B cell (primary cell): ENCODE measurements around the gene CCDC6. TPM values are rescaled to one million over a fixed set of nuclear protein-coding genes. Genes with fewer than 3 reads are reported as not detected.

Experiments used
- ATAC-seq: fragments of 200-7000 bp; cut with Tn5 transposase; one replicate; pipeline ENCODE4 v1.10.0; 2021; ENCODE audit warnings: low read depth, mild to moderate bottlenecking, moderate number of reproducible peaks, moderate library complexity
- CTCF ChIA-PET: fragments of 350-600 bp; sonication (Branson Sonifier 250); formaldehyde crosslinking; loops from one replicate; lab custom pipeline; 2021; ENCODE audit warnings: antibody characterized with exemption, inconsistent platforms; lab: Charles Lee
- POLR2A ChIA-PET: fragments of 350-600 bp; sonication (Branson Sonifier 250); formaldehyde crosslinking; loops from one replicate; lab custom pipeline; 2021; ENCODE audit warnings: antibody characterized with exemption; lab: Charles Lee
- DNase-seq: peaks from one replicate; pipeline ENCODE4 v3.0.0; 2013
- H2AFZ ChIP-seq: 2 replicates; pipeline ENCODE4 v1.6.1; 2012; ENCODE audit warnings: mild to moderate bottlenecking, low read depth, low read length; ENCODE audit not compliant: insufficient read depth, poor library complexity, severe bottlenecking
- H3K27ac ChIP-seq, 2 donors: 1 replicate in 1 of 2; 2 replicates in 1 of 2; pipeline ENCODE4 v1.5.1; 2012 to 2013; ENCODE audit warnings: low read length in 2 of 2, mild to moderate bottlenecking in 2 of 2, moderate library complexity in 1 of 2
- H3K27me3 ChIP-seq, 4 experiments: fragments of 200-600 bp in 1 of 4; sonication (generic) in 1 of 4; replicated peaks in 1 of 4; 1 replicate in 2 of 4; 2 replicates in 2 of 4; pipeline versions ENCODE4 v1.6.1 to v1.7.0; 2013 to 2016; ENCODE audit warnings: low read length in 3 of 4, mild to moderate bottlenecking in 2 of 4, mixed read lengths in 1 of 4, moderate library complexity in 1 of 4; ENCODE audit not compliant: insufficient read depth in 4 of 4, control insufficient read depth in 3 of 4; ENCODE audit errors: control extremely low read depth in 1 of 4
- H3K36me3 ChIP-seq, 2 experiments: replicated peaks in 1 of 2; 1 replicate in 1 of 2; 2 replicates in 1 of 2; pipeline versions ENCODE4 v1.6.1 to v1.7.1; 2013; ENCODE audit warnings: low read length in 1 of 2; ENCODE audit not compliant: insufficient read depth in 2 of 2, control insufficient read depth in 1 of 2; ENCODE audit errors: control extremely low read depth in 1 of 2, extremely low read depth in 1 of 2
- H3K4me1 ChIP-seq, 2 donors: fragments of 200-600 bp in 1 of 2; sonication (generic) in 1 of 2; 1 replicate in 1 of 2; 2 replicates in 1 of 2; pipeline versions ENCODE4 v1.5.1 to v1.6.1; 2013 to 2017; ENCODE audit warnings: low read length in 2 of 2; ENCODE audit not compliant: control insufficient read depth in 2 of 2, insufficient read depth in 2 of 2
- H3K4me2 ChIP-seq: replicated peaks from 2 replicates; pipeline ENCODE3; 2012; ENCODE audit warnings: mild to moderate bottlenecking, low read depth, low read length; ENCODE audit not compliant: poor library complexity, severe bottlenecking
- H3K4me3 ChIP-seq, 5 experiments: fragments of 200-600 bp in 1 of 5; sonication (generic) in 1 of 5; 1 replicate in 3 of 5; 2 replicates in 2 of 5; pipeline versions ENCODE4 v1.5.1 to v1.7.0; 2011 to 2016; ENCODE audit warnings: low read length in 4 of 5, mild to moderate bottlenecking in 4 of 5, low read depth in 2 of 5, control low read depth in 1 of 5, moderate library complexity in 1 of 5; ENCODE audit not compliant: insufficient read depth in 1 of 5; ENCODE audit errors: control extremely low read depth in 1 of 5, extremely low read depth in 1 of 5
- H3K79me2 ChIP-seq: fragments of 200-600 bp; sonication (generic); one replicate; pipeline ENCODE4 v1.6.0; 2016; ENCODE audit warnings: low read length; ENCODE audit not compliant: control insufficient read depth, insufficient read depth
- H3K9ac ChIP-seq: fragments of 200-600 bp; sonication (generic); 2 replicates; pipeline ENCODE4 v1.6.1; 2017; ENCODE audit warnings: mild to moderate bottlenecking, low read length, moderate library complexity
- H3K9me3 ChIP-seq, 3 donors: one replicate each; pipeline versions ENCODE4 v1.6.1 to v1.7.1; 2013; ENCODE audit warnings: low read length in 2 of 3; ENCODE audit not compliant: control insufficient read depth in 2 of 3, insufficient read depth in 1 of 3; ENCODE audit errors: control extremely low read depth in 1 of 3
- H4K20me1 ChIP-seq: 2 replicates; pipeline ENCODE4 v1.6.0; 2012; ENCODE audit warnings: mild to moderate bottlenecking, low read length; ENCODE audit not compliant: insufficient read depth, control insufficient read depth, poor library complexity, severe bottlenecking
- H3K27ac Mint-ChIP-seq: one replicate; pipeline ENCODE4 v1.8.0; 2021; ENCODE audit warnings: mixed read lengths
- H3K27me3 Mint-ChIP-seq: one replicate; pipeline ENCODE4 v1.8.0; 2021; ENCODE audit warnings: mixed read lengths
- H3K4me1 Mint-ChIP-seq: one replicate; pipeline ENCODE4 v1.8.0; 2021; ENCODE audit warnings: mixed read lengths
- H3K4me3 Mint-ChIP-seq: one replicate; pipeline ENCODE4 v1.8.0; 2021; ENCODE audit warnings: mixed read lengths
- H3K9me3 Mint-ChIP-seq: one replicate; pipeline ENCODE4 v1.8.0; 2022; ENCODE audit warnings: mixed read lengths; ENCODE audit not compliant: insufficient read depth
- CTCF ChIP-seq: fragments of 200-600 bp; IDR thresholded peaks from one replicate; pipeline ENCODE4 v1.8.0; 2022; ENCODE audit warnings: antibody characterized with exemption, mild to moderate bottlenecking
- EZH2 ChIP-seq: IDR thresholded peaks from 2 replicates; pipeline ENCODE4 v1.6.1; 2012; ENCODE audit warnings: borderline replicate concordance, low read depth, mild to moderate bottlenecking, moderate library complexity, low read length; ENCODE audit not compliant: insufficient read depth, poor library complexity, severe bottlenecking
- WGBS: methylation state at CpG from one replicate; pipeline ENCODE4 v1.1.5; 2013; ENCODE audit warnings: missing lambda C conversion rate; ENCODE audit not compliant: insufficient coverage; 5-methylcytosine and 5-hydroxymethylcytosine counted together
- intact Hi-C: fragments of 100-400 bp; cut with micrococcal nuclease; formaldehyde crosslinking; loops from one replicate; pipeline ENCODE4 v1.10.0; 2022
- polyA plus RNA-seq: library from polyadenylated mRNA; depleted of rRNA; stranded (reverse); fragments of >200 nt; gene quantifications from 2 replicates; pipeline ENCODE4 v1.2.3, GENCODE V29; 2012
- total RNA-seq, 2 donors: library from RNA; stranded (reverse); fragments of 120-200 nt in 1 of 2; gene quantifications; 1 replicate in 1 of 2; 2 replicates in 1 of 2; pipeline versions ENCODE4 v1.2.3 to v1.2.4, GENCODE V29; 2013 to 2022

CCDC6 gene
- total and polyA plus RNA-seq, 2 donors (not counting 1 experiment from before 2014, with no cell fraction given), result 18.2 to 30.1 TPM

GRCh38 chr10:59900048-59900727 is 6.2 kb downstream of the CCDC6 start:
- ATAC-seq (peak; percentile 64), DNase-seq (peak; percentile 69)
- intact Hi-C loops, result loop anchor here (10.0 kb wide), 1 partner anchor 1515 kb away; the partner anchor contains the start of gene TFAM
- H3K27ac ChIP-seq, result peak overlapping the region; percentile 30 to 60
- CTCF ChIA-PET, result interaction anchor here (0.7 to 1.7 kb wide), 2 partner anchors 36 to 56 kb away, joined by 5 to 6 read pairs; no protein-coding TSS in a partner anchor
- Mint-ChIP-seq H3K9me3 (no peaks in the 10 kb centered on the region), H3K4me3 (peak overlapping the region; percentile 55), H3K27me3 (no peaks in the 10 kb centered on the region), H3K27ac (peak overlapping the region; percentile 62), H3K4me1 (peaks cover 80% of the 10 kb centered on the region)
- H4K20me1 ChIP-seq, result peaks cover 49% of the 10 kb centered on the region
- peaks cover 98% of the 10 kb centered on the region for H3K79me2 ChIP-seq
- H3K36me3 ChIP-seq, result peaks cover 0 to 11% of the 10 kb centered on the region in 2 experiments
- 35% methylated on average over 10 of the region's 10 CpGs for WGBS
- POLR2A ChIA-PET, result no interaction called here
- peak overlapping the region; percentile 0 for H2AFZ ChIP-seq
- H3K9ac ChIP-seq, result peak overlapping the region; percentile 12
- H3K4me1 ChIP-seq, result peaks cover 34 to 39% of the 10 kb centered on the region in 2 donors
- H3K4me3 ChIP-seq, result peak overlapping the region in 3 of 5 experiments; percentile 1 to 23 (median 9)
- no peaks in the 10 kb centered on the region for H3K9me3 ChIP-seq
- peak overlapping the region; percentile 54 for H3K4me2 ChIP-seq
- no peaks in the 10 kb centered on the region for H3K27me3 ChIP-seq
- TF ChIP-seq EZH2, result no peak
- no peak for TF ChIP-seq CTCF
